ENCODE measurements around the gene TNPO3. TPM values are rescaled to one million over a fixed set of nuclear protein-coding genes. Genes with fewer than 3 reads are reported as not detected.

TNPO3 gene
- total RNA-seq, 1 experiment from 2014 or later = 58.5 TPM

DNA sequence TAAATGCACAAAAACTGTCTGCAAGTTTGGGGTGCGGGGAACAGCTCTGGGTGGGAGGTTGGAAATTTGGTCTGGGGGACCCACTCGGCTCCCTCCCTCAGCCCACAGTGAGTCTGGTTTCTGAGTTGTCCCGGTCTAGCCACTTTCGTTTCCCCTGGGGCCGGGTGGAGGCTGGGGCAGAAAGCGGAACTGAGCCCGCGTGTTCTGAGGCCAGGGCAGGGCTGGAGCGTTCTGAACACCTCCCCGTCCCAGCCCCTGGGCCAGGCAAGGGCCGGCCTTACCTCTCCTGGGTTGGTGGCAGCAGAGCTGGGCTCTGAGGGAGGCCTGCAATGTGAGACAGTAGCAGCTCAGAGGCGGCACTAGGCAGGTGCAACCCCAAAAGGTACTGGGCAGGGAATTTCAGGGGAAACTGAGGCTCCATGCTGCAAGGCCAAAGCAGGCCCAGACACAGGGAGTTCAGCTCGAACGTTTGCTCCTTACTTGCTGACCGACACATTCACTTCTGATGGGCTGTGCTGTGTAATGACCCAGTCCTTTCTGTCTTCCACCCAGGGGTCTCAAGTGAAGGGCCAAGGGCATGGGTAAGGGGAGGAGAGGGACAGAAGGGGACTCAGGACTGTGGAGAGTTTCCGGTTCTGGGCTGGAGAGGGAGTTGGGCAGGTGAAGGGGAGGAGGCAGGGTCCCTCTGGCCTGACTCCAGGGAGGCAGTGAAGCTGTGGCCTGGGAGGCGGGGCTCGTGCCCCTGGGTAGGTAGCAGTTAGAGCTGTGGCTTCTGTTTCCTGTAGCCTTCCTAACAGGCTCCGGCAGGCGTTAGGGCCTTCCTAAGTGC is 114.2 kb downstream of the TNPO3 start:
- H3K27me3 ChIP-seq (ENCODE audit: insufficient read depth, low read length) = no peaks in the 10 kb centered on the region
- no peak for ATAC-seq
- no peak overlapping the region for H3K4me2 ChIP-seq (ENCODE audit: low read length)
- no peak overlapping the region for H3K9ac ChIP-seq (ENCODE audit: low read length)
- DNase-seq (ENCODE audit: low read depth, low spot score) = no peak
- ChIA-PET POLR2A (no interaction called here), CTCF (no interaction called here), RAD21 (ENCODE audit: low non-redundant PET in 1 of 2, low total read pairs in 2 of 2, uncharacterized antibody in 2 of 2, unreplicated experiment in 2 of 2) (no interaction called here)
- intact Hi-C loops (cut with micrococcal nuclease) = no loop called here
- no peaks in the 10 kb centered on the region for H3K9me3 ChIP-seq (ENCODE audit: control insufficient read depth in 1 of 2, insufficient read depth in 1 of 2, low read depth in 1 of 2, low read length in 2 of 2)
- H3K27ac ChIP-seq (ENCODE audit: low read depth, low read length) = no peak overlapping the region
- no peaks in the 10 kb centered on the region for H3K9me2 ChIP-seq (ENCODE audit: insufficient read depth)
- H3K4me3 ChIP-seq (replicated peaks in 1 of 2; ENCODE audit: low read depth in 1 of 2, low read length in 2 of 2) = no peak overlapping the region
- H3K4me1 ChIP-seq (ENCODE audit: control insufficient read depth in 1 of 2, insufficient read depth in 2 of 2, low read length in 2 of 2) = peaks cover 10 to 22% of the 10 kb centered on the region in 2 experiments; a peak in 3 of 4 replicates
- no peaks in the 10 kb centered on the region for H3K36me3 ChIP-seq (ENCODE audit: control insufficient read depth in 1 of 2, insufficient read depth in 2 of 2, low read length in 2 of 2)
- H2AFZ ChIP-seq (ENCODE audit: low read depth, low read length, poor library complexity, severe bottlenecking) = no peak overlapping the region
- no peaks in the 10 kb centered on the region for H3K79me2 ChIP-seq (ENCODE audit: insufficient read depth, low read length)
- BruUV-seq (replicated peaks) = no TSS peak
- H4K20me1 ChIP-seq (ENCODE audit: insufficient read depth) = no peaks in the 10 kb centered on the region
- TF ChIP-seq, protein P1, sequence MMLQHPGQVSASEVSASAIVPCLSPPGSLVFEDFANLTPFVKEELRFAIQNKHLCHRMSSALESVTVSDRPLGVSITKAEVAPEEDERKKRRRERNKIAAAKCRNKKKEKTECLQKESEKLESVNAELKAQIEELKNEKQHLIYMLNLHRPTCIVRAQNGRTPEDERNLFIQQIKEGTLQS (IDR thresholded peaks at IDR 0.05) = no peak
- TF ChIP-seq, protein P2, sequence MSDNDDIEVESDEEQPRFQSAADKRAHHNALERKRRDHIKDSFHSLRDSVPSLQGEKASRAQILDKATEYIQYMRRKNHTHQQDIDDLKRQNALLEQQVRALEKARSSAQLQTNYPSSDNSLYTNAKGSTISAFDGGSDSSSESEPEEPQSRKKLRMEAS (IDR thresholded peaks at IDR 0.05) = no peak
- TF ChIP-seq EZH2 (IDR thresholded peaks at IDR 0.05) = no peak
- no peak for TF ChIP-seq ZNF274 (IDR thresholded peaks at IDR 0.05; ENCODE audit: low read depth, low read length)
- no peak for TF ChIP-seq TCF7L2 (IDR thresholded peaks at IDR 0.05; ENCODE audit: borderline replicate concordance, extremely low read depth, insufficient read depth, insufficient read length)
- no peak for TF ChIP-seq YY1 (IDR thresholded peaks at IDR 0.05; ENCODE audit: extremely low read depth, insufficient replicate concordance, low read depth, low read length)
- TF ChIP-seq, protein P3, sequence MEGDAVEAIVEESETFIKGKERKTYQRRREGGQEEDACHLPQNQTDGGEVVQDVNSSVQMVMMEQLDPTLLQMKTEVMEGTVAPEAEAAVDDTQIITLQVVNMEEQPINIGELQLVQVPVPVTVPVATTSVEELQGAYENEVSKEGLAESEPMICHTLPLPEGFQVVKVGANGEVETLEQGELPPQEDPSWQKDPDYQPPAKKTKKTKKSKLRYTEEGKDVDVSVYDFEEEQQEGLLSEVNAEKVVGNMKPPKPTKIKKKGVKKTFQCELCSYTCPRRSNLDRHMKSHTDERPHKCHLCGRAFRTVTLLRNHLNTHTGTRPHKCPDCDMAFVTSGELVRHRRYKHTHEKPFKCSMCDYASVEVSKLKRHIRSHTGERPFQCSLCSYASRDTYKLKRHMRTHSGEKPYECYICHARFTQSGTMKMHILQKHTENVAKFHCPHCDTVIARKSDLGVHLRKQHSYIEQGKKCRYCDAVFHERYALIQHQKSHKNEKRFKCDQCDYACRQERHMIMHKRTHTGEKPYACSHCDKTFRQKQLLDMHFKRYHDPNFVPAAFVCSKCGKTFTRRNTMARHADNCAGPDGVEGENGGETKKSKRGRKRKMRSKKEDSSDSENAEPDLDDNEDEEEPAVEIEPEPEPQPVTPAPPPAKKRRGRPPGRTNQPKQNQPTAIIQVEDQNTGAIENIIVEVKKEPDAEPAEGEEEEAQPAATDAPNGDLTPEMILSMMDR (IDR thresholded peaks at IDR 0.05 in 2 of 3, conservative IDR thresholded peaks at IDR 0.05 in 1 of 3; ENCODE audit: borderline replicate concordance in 1 of 3, insufficient read depth in 1 of 3, low read depth in 2 of 3, low read length in 2 of 3) = no peak
- no peak for TF ChIP-seq ZFX (IDR thresholded peaks at IDR 0.05)
- no peak for TF ChIP-seq RAD21 (IDR thresholded peaks at IDR 0.05; ENCODE audit: low read depth)
- no peak for TF ChIP-seq CBX3 (IDR thresholded peaks at IDR 0.05; ENCODE audit: low read depth)
- TF ChIP-seq SP1 (IDR thresholded peaks at IDR 0.05; ENCODE audit: low read depth) = no peak
- no peak for TF ChIP-seq EGR1 (IDR thresholded peaks at IDR 0.05; ENCODE audit: low read depth)
- TF ChIP-seq, protein P4, sequence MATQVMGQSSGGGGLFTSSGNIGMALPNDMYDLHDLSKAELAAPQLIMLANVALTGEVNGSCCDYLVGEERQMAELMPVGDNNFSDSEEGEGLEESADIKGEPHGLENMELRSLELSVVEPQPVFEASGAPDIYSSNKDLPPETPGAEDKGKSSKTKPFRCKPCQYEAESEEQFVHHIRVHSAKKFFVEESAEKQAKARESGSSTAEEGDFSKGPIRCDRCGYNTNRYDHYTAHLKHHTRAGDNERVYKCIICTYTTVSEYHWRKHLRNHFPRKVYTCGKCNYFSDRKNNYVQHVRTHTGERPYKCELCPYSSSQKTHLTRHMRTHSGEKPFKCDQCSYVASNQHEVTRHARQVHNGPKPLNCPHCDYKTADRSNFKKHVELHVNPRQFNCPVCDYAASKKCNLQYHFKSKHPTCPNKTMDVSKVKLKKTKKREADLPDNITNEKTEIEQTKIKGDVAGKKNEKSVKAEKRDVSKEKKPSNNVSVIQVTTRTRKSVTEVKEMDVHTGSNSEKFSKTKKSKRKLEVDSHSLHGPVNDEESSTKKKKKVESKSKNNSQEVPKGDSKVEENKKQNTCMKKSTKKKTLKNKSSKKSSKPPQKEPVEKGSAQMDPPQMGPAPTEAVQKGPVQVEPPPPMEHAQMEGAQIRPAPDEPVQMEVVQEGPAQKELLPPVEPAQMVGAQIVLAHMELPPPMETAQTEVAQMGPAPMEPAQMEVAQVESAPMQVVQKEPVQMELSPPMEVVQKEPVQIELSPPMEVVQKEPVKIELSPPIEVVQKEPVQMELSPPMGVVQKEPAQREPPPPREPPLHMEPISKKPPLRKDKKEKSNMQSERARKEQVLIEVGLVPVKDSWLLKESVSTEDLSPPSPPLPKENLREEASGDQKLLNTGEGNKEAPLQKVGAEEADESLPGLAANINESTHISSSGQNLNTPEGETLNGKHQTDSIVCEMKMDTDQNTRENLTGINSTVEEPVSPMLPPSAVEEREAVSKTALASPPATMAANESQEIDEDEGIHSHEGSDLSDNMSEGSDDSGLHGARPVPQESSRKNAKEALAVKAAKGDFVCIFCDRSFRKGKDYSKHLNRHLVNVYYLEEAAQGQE (IDR thresholded peaks at IDR 0.05; ENCODE audit: low read depth) = no peak
- no peak for TF ChIP-seq EZH2phosphoT487 (IDR thresholded peaks at IDR 0.05; ENCODE audit: borderline replicate concordance)
- no peak for TF ChIP-seq SIN3A (IDR thresholded peaks at IDR 0.05; ENCODE audit: low read depth)
